ENCODE measurements around the gene ISM1. TPM values are rescaled to one million over a fixed set of nuclear protein-coding genes. Genes with fewer than 3 reads are reported as not detected.

ISM1 gene
- total RNA-seq, 1 experiment from 2014 or later: 0.20 TPM

- Histone ChIP-seq H2AK5ac (ENCODE audit: insufficient read length, low read length) (no peak overlapping the region), H3K9me3 (ENCODE audit: control insufficient read depth, low read depth, low read length) (no peaks in the 10 kb centered on the region), H3K79me2 (ENCODE audit: insufficient read depth, low read length) (no peaks in the 10 kb centered on the region), H3K27me3 (ENCODE audit: insufficient read depth, low read length) (no peaks in the 10 kb centered on the region), H3K23me2 (ENCODE audit: insufficient read length, low read depth, low read length, poor library complexity, severe bottlenecking) (no peaks in the 10 kb centered on the region), H3K4me1 (ENCODE audit: insufficient read depth, low read length) (no peaks in the 10 kb centered on the region), H4K91ac (ENCODE audit: insufficient read length, low read depth, low read length) (no peak overlapping the region), H3T11ph (ENCODE audit: low read length) (no peak overlapping the region), H2AFZ (ENCODE audit: low read length) (no peak overlapping the region), H4K20me1 (ENCODE audit: control insufficient read depth, insufficient read depth, insufficient read length) (no peaks in the 10 kb centered on the region), H4K8ac (replicated peaks; ENCODE audit: insufficient read length, low read depth, low read length) (no peak overlapping the region), H3K79me1 (ENCODE audit: insufficient read depth, low read depth, low read length, poor library complexity, severe bottlenecking) (no peaks in the 10 kb centered on the region), H3K14ac (ENCODE audit: insufficient read depth, low read length) (no peak overlapping the region), H3K4ac (ENCODE audit: low read depth, low read length) (no peak overlapping the region), H2BK120ac (ENCODE audit: low read depth, low read length, poor library complexity, severe bottlenecking) (no peak overlapping the region), H2BK15ac (ENCODE audit: low read depth, low read length) (no peak overlapping the region), H4K5ac (ENCODE audit: insufficient read length, low read depth, low read length) (no peak overlapping the region), H2BK5ac (ENCODE audit: insufficient read length, low read length) (no peak overlapping the region), H3K23ac (ENCODE audit: insufficient read length, low read depth, low read length) (no peak overlapping the region), H2BK20ac (ENCODE audit: low read depth, low read length, poor library complexity, severe bottlenecking) (no peak overlapping the region), H2BK12ac (ENCODE audit: insufficient read length, low read depth, low read length) (no peak overlapping the region), H3K27ac (ENCODE audit: insufficient read length, low read depth, low read length) (no peak overlapping the region), H3K4me2 (ENCODE audit: insufficient read depth, insufficient read length, low read length) (peak overlapping the region; percentile 8), H3K56ac (ENCODE audit: insufficient read length, low read depth, low read length) (no peak overlapping the region), H3K18ac (ENCODE audit: insufficient read length, low read depth, low read length) (no peak overlapping the region), H3K9ac (ENCODE audit: extremely low read depth, insufficient read length, low read length) (no peak overlapping the region)
- WGBS (ENCODE audit: extremely low coverage, insufficient read length, low lambda C conversion rate): no CpG with 5 or more reads among the region's 18 CpGs
- Mint-ChIP-seq H3K27me3 (ENCODE audit: low read depth) (peaks cover 6% of the 10 kb centered on the region), H3K36me3 (ENCODE audit: insufficient read depth in 1 of 3, low read depth in 3 of 3) (no peaks in the 10 kb centered on the region), H3K9me3 (no peaks in the 10 kb centered on the region), H3K4me1 (peaks cover 6 to 10% of the 10 kb centered on the region in 2 experiments), H3K27ac (no peak overlapping the region), H3K4me3 (no peak overlapping the region; a peak in 1 of 5 replicates)
- DNase-seq: peak; percentile 85
- no peak for TF ChIP-seq CTCF (conservative IDR thresholded peaks at IDR 0.05)
Measured at GRCh38 chr20:13274275-13274861, 53.3 kb downstream of the ISM1 start.

Measured in H9 (cell line).